K562 (cell line): Measurements from ENCODE around the gene MAN1B1. TPM values are rescaled to one million over a fixed set of nuclear protein-coding genes. Genes with fewer than 3 reads are reported as not detected.

Experiments
- BACH1 ChIP-seq: fragments of 200-800 bp; sonication (Bioruptor generic); IDR thresholded peaks from 2 replicates; pipeline ENCODE4 v1.6.1; 2016; ENCODE audit warnings: missing genetic modification characterization, missing compliant biosample characterization
- BHLHE40 ChIP-seq: IDR thresholded peaks from 2 replicates; pipeline ENCODE4 v1.6.1; 2011; ENCODE audit warnings: low read length, improper control_type of control experiment
- CREM ChIP-seq: IDR thresholded peaks from 2 replicates; pipeline ENCODE4 v1.6.1; 2014; ENCODE audit warnings: antibody characterized with exemption, low read depth
- E2F3 ChIP-seq: fragments of 250-450 bp; sonication (Bioruptor Pico); IDR thresholded peaks from 2 replicates; pipeline ENCODE4 v1.4.0; 2020; ENCODE audit warnings: mild to moderate bottlenecking
- ESRRB ChIP-seq: fragments of 250-450 bp; sonication (Bioruptor Pico); IDR thresholded peaks from 2 replicates; pipeline ENCODE4 v1.5.0; 2020; ENCODE audit warnings: mild to moderate bottlenecking, moderate library complexity, borderline replicate concordance
- GABPB1 ChIP-seq: sonication (generic); formaldehyde crosslinking; IDR thresholded peaks from 2 replicates; pipeline ENCODE4 v1.8.0; 2022; ENCODE audit warnings: mild to moderate bottlenecking, missing genetic modification reagents
- HCFC1 ChIP-seq: IDR thresholded peaks from 2 replicates; pipeline ENCODE4 v1.6.1; 2012; ENCODE audit warnings: low read depth, low read length, improper control_type of control experiment
- LARP7 ChIP-seq: fragments of 450-650 bp; IDR thresholded peaks from 2 replicates; pipeline ENCODE4 v1.6.1; 2016
- MYC ChIP-seq, 2 experiments: fragments of 250-450 bp in 1 of 2; sonication (Bioruptor Pico) in 1 of 2; IDR thresholded peaks; 2 replicates each; pipeline versions ENCODE4 v1.5.1 to v1.6.1; 2012 to 2021; ENCODE audit warnings: low read depth in 2 of 2, borderline replicate concordance in 1 of 2, improper control_type of control experiment in 1 of 2, low read length in 1 of 2, mild to moderate bottlenecking in 1 of 2, moderate library complexity in 1 of 2
- NELFE ChIP-seq: IDR thresholded peaks from 2 replicates; pipeline ENCODE4 v1.6.1; 2011; ENCODE audit warnings: mild to moderate bottlenecking; ENCODE audit not compliant: insufficient read depth, insufficient read length
- PTBP1 ChIP-seq: fragments of 200-400 bp; formaldehyde crosslinking; IDR thresholded peaks from 2 replicates; pipeline ENCODE4 v1.6.1; 2017; ENCODE audit warnings: low read depth, low read length
- RERE ChIP-seq: sonication (generic); formaldehyde crosslinking; IDR thresholded peaks from 2 replicates; pipeline ENCODE4 v1.8.0; 2023; ENCODE audit warnings: missing genetic modification reagents, mild to moderate bottlenecking, borderline replicate concordance
- RNF2 ChIP-seq: sonication (generic); IDR thresholded peaks from 2 replicates; pipeline ENCODE4 v1.6.1; 2016
- SRSF3 ChIP-seq: fragments of 200-400 bp; formaldehyde crosslinking; IDR thresholded peaks from 2 replicates; pipeline ENCODE4 v1.6.1; 2016; ENCODE audit warnings: mild to moderate bottlenecking, low read length, moderate library complexity; ENCODE audit not compliant: insufficient read depth
- TGIF2 ChIP-seq: sonication (generic); formaldehyde crosslinking; IDR thresholded peaks from 2 replicates; pipeline ENCODE4 v1.8.1; 2022; ENCODE audit warnings: mild to moderate bottlenecking, missing genetic modification reagents, moderate library complexity
- TRIM28 ChIP-seq: fragments of 450-650 bp; IDR thresholded peaks from 2 replicates; pipeline ENCODE4 v1.6.1; 2017
- ZBTB12 ChIP-seq: fragments of 250-450 bp; sonication (Bioruptor Pico); IDR thresholded peaks from 2 replicates; pipeline ENCODE4 v1.4.0; 2020
- ZKSCAN1 ChIP-seq: fragments of 150-350 bp; IDR thresholded peaks from 2 replicates; pipeline ENCODE4 v1.6.1; 2016; ENCODE audit warnings: low read depth, low read length
- ZNF239 ChIP-seq: fragments of 250-450 bp; sonication (Bioruptor Pico); IDR thresholded peaks from 2 replicates; pipeline ENCODE4 v1.4.0; 2020; ENCODE audit warnings: mild to moderate bottlenecking
- ZNF324 ChIP-seq: fragments of 250-450 bp; sonication (Bioruptor Pico); IDR thresholded peaks from 2 replicates; pipeline ENCODE4 v1.4.0; 2020; ENCODE audit warnings: mild to moderate bottlenecking
- ZNF449 ChIP-seq: fragments of 250-450 bp; sonication (Bioruptor Pico); IDR thresholded peaks from 2 replicates; pipeline ENCODE4 v1.8.0; 2022; ENCODE audit warnings: moderate library complexity, mild to moderate bottlenecking, inconsistent platforms
- polyA plus RNA-seq, 8 experiments: library from polyadenylated mRNA; depleted of rRNA in 4 of 8; stranded (reverse) in 5 of 8; unstranded in 3 of 8; fragments of >200 nt; fragmentation: Nextera tagmentation in 2 of 8; fragmentation: Illumina TruSeq in 1 of 8; extraction: Ambion mirVana in 2 of 8; extraction: Trizol in 1 of 8; gene quantifications; 2 replicates each; pipeline versions ENCODE4 v1.2.1 to v1.2.3, GENCODE V29; 2011 to 2014; ENCODE audit warnings: inconsistent platforms in 1 of 8, missing spikeins in 1 of 8
- total RNA-seq, 7 experiments: library from RNA; depleted of rRNA in 6 of 7; stranded (reverse); fragments of >200 nt in 6 of 7; fragmentation: Illumina TruSeq in 2 of 7; extraction: Trizol in 2 of 7; gene quantifications; 2 replicates each; pipeline versions ENCODE4 v1.2.1 to v1.2.3, GENCODE V29; 2011 to 2021; ENCODE audit warnings: low replicate concordance in 1 of 7

Gene MAN1B1
- total and polyA plus RNA-seq, 9 of the 15 experiments (the other 6 are each of a cell fraction or from before 2014, with no cell fraction given): 0.55 to 36.6 (median 27.3) TPM

- TF ChIP-seq ZNF324 (CRISPR knock-in tag) (no peak), TGIF2 (CRISPR knock-in tag) (no peak), HCFC1 (no peak), SRSF3 (no peak), RNF2 (no peak), E2F3 (no peak), RERE (CRISPR knock-in tag) (no peak), ZBTB12 (CRISPR knock-in tag) (no peak; the same call in 1 of the 2 replicates), ZNF449 (CRISPR knock-in tag) (no peak), ESRRB (CRISPR knock-in tag) (no peak), GABPB1 (CRISPR knock-in tag) (no peak), ZKSCAN1 (no peak), NELFE (no peak), PTBP1 (no peak), LARP7 (no peak), CREM (peak; percentile 53; the same call in 1 of the 2 replicates), TRIM28 (no peak), BHLHE40 (no peak), BACH1 (peak; percentile 85; the same call in 1 of the 2 replicates), MYC (IDR thresholded peaks at IDR 0.05; ENCODE audit: low read depth, low read length) (no peak), MYC (CRISPR knock-in tag; IDR thresholded peaks at IDR 0.05; ENCODE audit: borderline replicate concordance, low read depth) (no peak; the same call in 1 of the 2 replicates), ZNF239 (CRISPR knock-in tag) (no peak)
Observed at GRCh38 chr9:137075275-137075775, 11.5 kb upstream of the MAN1B1 start (continued).
